Measurements from ENCODE around the gene CHI3L2.

The CHI3L2 gene

DNA sequence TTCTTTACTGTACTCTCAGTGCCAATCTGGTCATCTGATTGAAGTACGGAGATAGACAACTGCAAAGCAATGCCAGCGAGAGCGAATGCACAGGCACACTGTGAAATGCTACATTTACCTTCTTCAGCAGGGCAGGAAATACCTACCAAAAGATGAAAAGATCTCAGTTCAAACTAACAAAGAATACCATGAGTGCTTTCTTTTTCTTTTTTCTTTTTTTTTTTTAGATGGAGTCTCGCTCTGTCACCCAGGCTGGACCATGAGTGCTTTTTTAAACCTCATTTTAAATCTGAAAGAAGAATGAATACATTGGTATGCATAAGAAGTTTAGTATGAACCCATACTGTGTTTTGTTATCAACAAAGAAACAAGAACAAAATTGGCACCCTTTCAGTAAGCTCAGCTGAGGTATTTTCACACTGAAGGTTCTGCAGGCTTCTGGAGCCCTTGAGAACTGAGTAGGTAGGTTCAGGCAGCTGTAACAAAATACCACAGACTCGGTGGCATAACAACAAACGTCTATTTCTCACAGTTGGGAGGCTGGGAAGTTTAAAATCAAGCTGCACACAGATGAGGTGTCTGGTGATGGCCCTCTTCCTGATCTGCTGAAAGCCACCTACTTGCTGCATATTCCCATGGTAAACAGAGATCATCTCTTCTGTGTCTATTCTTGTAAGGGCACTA, 1.7 kb upstream of the CHI3L2 start:
- Histone ChIP-seq H3K4me1 (peaks cover 27% of the 10 kb centered on the region), H3K27ac (no peak overlapping the region), H3K27me3 (no peaks in the 10 kb centered on the region), H3K4me2 (no peak overlapping the region), H3K36me3 (no peaks in the 10 kb centered on the region), H4K20me1 (no peaks in the 10 kb centered on the region), H3K9me3 (no peaks in the 10 kb centered on the region), H3K4me3 (no peak overlapping the region), H3K9ac (no peak overlapping the region)
- no peak for TF ChIP-seq Cebpa-rat (IDR thresholded peaks at IDR 0.05)

DNA sequence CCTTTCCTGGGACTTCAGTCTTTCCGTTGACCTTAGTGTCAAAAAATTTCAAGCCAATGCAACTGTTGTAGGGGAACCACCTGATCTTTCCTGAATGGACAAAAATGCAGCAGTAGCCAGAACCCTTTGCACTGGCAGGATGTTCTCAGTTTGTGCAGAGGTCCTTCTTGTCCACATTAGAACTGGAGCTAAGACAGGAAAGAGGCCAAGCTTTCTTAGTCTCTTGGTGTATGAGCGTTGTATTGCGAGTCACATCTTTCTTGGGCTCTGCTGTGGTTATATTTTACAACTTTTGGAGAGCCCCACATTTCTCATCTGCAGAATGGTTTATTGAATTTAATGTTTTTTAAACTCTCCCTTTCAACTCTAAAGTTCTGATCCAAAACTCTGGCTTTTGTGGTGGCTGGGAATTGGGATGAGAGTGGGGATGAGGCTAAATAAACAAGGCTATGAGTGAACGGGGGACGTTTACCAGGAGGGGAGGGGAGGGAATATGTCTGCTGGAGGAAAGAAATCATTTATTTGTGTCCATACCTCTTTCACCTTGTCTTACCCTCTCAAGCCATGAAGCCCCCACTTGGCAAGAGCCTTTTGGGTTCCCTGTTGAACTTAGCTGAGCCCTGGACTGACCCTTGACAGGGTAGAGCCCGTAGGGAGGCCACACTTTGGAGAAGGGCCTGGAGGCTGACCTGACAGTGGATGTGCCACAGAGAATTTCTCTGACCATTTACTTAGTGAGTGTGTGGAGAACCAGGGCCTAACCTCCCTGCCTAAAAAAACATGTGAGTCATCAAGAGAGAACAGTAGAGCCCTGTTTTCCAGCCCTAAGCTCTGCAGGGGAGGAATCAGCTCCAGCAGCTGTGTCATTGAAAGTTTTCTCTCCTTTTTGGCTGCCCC, 586 bp downstream of the CHI3L2 start:
- Histone ChIP-seq H3K9ac (no peak overlapping the region), H3K4me2 (no peak overlapping the region), H3K27ac (no peak overlapping the region), H3K27me3 (no peaks in the 10 kb centered on the region), H3K9me3 (no peaks in the 10 kb centered on the region), H3K36me3 (no peaks in the 10 kb centered on the region), H4K20me1 (no peaks in the 10 kb centered on the region), H3K4me1 (peaks cover 5% of the 10 kb centered on the region), H3K4me3 (no peak overlapping the region)
- no peak for TF ChIP-seq Cebpa-rat (IDR thresholded peaks at IDR 0.05)

DNA sequence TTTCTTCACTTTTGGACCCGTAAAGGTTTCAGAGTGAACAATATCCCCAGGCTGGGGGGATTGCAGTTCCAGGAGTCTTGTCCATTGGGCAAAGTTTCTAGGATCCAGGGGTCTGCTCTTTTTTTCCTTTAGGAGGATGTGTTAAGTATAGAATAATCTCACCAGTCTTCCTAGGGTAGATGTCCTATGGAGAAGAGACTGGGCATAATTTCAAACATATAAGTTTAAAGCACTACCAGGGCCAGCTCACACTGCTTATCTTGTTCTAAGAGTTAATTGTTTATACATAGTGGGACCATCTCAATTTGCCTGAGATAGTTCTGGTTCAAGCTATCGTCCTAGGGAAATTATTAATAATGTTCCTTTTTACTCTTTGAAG, 1.2 kb downstream of the CHI3L2 start:
- Histone ChIP-seq H3K27ac (no peak overlapping the region), H3K36me3 (no peaks in the 10 kb centered on the region)
- TF ChIP-seq Cebpa-rat (IDR thresholded peaks at IDR 0.05), result no peak

DNA sequence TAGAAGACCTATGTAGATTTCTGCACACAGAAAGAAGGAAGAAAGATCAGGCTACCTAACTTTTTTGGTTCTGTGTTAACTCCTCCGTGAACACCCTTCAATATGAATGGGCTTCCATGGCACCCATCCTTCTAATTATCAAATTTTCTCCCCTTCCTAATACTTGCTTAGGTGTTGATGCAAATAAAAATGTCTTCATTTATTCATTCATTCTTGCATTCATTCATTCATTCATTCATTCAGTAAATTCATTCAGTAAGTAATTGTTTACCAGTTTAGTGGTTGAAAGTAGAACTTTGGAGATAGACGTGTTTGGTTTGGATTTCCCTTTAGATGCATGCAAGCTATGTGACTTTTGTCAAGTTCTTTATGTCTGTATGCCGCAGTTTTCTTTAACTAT, 4.6 kb downstream of the CHI3L2 start:
- no peaks in the 10 kb centered on the region for H3K4me1 ChIP-seq
- no peak overlapping the region for H3K9ac ChIP-seq
- no peak overlapping the region for H3K4me3 ChIP-seq
- H3K36me3 ChIP-seq, result no peaks in the 10 kb centered on the region
- no peak overlapping the region for H3K27ac ChIP-seq
- H4K20me1 ChIP-seq, result no peaks in the 10 kb centered on the region
- H3K4me2 ChIP-seq, result no peak overlapping the region
- H3K27me3 ChIP-seq, result no peaks in the 10 kb centered on the region
- no peak for TF ChIP-seq Cebpa-rat (IDR thresholded peaks at IDR 0.05)
- no peaks in the 10 kb centered on the region for H3K9me3 ChIP-seq

More for the DNA sequence above, 1.2 kb downstream of the CHI3L2 start:
- Histone ChIP-seq H3K9ac (no peak overlapping the region), H3K4me1 (no peaks in the 10 kb centered on the region), H3K4me2 (no peak overlapping the region), H3K4me3 (no peak overlapping the region), H3K27me3 (no peaks in the 10 kb centered on the region), H3K9me3 (no peaks in the 10 kb centered on the region), H4K20me1 (no peaks in the 10 kb centered on the region)

DNA sequence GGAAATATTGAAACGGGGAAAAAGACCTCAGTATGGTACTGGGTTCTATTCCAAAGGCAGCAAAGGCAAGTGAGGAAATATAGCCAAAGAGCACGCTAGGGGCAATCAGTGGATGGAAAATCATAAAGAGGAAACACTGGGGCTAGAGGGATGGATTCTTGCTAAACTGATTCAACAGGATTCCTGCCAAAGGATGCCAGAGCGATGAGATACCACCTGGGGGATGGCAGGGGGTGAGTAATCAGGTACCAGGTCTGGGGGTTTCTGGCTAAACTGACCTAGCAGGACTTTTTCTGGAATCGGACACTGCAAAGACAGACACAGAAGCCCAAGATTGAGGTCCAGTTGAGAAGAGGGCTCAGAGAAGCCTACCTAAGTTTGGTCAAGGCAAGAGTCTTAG, 6.7 kb downstream of the CHI3L2 start:
- no peaks in the 10 kb centered on the region for H3K4me1 ChIP-seq
- H3K27me3 ChIP-seq, result no peaks in the 10 kb centered on the region
- no peaks in the 10 kb centered on the region for H3K36me3 ChIP-seq
- TF ChIP-seq Cebpa-rat (IDR thresholded peaks at IDR 0.05), result no peak
- H3K9ac ChIP-seq, result no peak overlapping the region
- H3K4me3 ChIP-seq, result no peak overlapping the region
- no peaks in the 10 kb centered on the region for H4K20me1 ChIP-seq
- no peak overlapping the region for H3K27ac ChIP-seq
- H3K9me3 ChIP-seq, result no peaks in the 10 kb centered on the region
- no peak overlapping the region for H3K4me2 ChIP-seq

DNA sequence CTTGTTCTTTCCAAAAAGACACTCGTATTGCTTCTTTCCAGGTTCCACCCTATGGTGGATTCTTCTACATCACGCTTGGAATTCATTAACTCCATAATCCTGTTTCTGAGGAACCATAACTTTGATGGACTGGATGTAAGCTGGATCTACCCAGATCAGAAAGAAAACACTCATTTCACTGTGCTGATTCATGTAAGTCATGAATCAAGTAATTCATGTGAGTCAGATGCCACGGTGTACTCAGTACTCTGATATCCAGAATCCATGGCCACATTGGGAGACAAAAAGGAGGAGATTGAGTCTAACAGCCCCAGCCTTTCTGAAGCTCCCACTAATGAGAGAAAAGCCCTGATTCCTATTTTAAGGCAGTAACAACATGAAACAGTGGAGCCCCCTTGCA, 7.4 kb downstream of the CHI3L2 start:
- H4K20me1 ChIP-seq, result no peaks in the 10 kb centered on the region
- H3K27me3 ChIP-seq, result no peaks in the 10 kb centered on the region
- no peak overlapping the region for H3K4me2 ChIP-seq
- no peak for TF ChIP-seq Cebpa-rat (IDR thresholded peaks at IDR 0.05)
- H3K36me3 ChIP-seq, result no peaks in the 10 kb centered on the region
- no peak overlapping the region for H3K9ac ChIP-seq
- no peaks in the 10 kb centered on the region for H3K9me3 ChIP-seq
- no peak overlapping the region for H3K4me3 ChIP-seq
- no peak overlapping the region for H3K27ac ChIP-seq
- H3K4me1 ChIP-seq, result no peaks in the 10 kb centered on the region

DNA sequence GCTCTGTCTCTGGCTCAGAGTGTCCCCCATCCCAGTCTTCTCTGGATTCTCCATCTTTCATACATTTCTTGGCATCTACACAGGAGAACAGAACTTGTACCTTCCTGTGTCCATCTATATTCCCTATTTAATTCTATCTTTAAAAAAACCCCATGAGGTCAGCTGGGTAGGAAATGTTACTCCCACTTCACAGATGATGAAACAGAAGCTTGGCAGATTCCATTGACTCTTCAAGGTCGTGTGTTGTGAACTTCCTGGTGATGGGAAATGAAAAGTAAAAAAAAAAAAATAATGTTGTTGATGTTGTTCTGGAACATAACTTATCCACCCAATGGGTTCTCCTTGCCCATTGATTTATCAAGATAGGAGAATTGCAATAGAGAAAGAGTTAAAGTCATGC, 8.9 kb downstream of the CHI3L2 start:
- no peak overlapping the region for H3K4me2 ChIP-seq
- H4K20me1 ChIP-seq, result no peaks in the 10 kb centered on the region
- H3K9ac ChIP-seq, result no peak overlapping the region
- no peak overlapping the region for H3K4me3 ChIP-seq
- no peaks in the 10 kb centered on the region for H3K4me1 ChIP-seq
- H3K27me3 ChIP-seq, result no peaks in the 10 kb centered on the region
- no peak overlapping the region for H3K27ac ChIP-seq
- H3K9me3 ChIP-seq, result no peaks in the 10 kb centered on the region
- H3K36me3 ChIP-seq, result no peaks in the 10 kb centered on the region
- TF ChIP-seq Cebpa-rat (IDR thresholded peaks at IDR 0.05), result no peak

DNA sequence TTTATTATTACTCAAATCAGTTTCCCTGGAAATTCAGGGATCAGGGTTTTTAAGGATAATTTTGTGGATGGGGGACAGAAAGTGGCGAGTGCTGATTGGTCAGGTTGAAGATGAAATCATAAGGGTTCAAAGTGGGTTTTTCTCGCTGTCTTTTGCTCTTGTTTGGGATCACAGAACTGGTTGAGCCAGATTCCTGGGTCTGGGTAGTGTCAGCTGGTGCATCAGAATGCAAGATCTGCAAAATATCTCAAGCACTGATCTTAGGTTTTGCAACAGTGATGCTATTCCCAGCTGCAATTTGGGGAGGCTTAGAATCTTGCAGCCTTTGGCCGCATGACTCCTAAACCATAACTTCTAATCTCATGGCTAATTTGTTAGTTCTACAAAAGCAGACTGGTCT, 9.3 kb downstream of the CHI3L2 start:
- H3K27me3 ChIP-seq, result no peaks in the 10 kb centered on the region
- no peaks in the 10 kb centered on the region for H3K36me3 ChIP-seq
- H3K4me1 ChIP-seq, result no peaks in the 10 kb centered on the region
- H3K4me3 ChIP-seq, result no peak overlapping the region
- H3K27ac ChIP-seq, result no peak overlapping the region
- H4K20me1 ChIP-seq, result no peaks in the 10 kb centered on the region
- TF ChIP-seq Cebpa-rat (IDR thresholded peaks at IDR 0.05), result no peak
- H3K9ac ChIP-seq, result no peak overlapping the region
- H3K9me3 ChIP-seq, result no peaks in the 10 kb centered on the region
- no peak overlapping the region for H3K4me2 ChIP-seq

DNA sequence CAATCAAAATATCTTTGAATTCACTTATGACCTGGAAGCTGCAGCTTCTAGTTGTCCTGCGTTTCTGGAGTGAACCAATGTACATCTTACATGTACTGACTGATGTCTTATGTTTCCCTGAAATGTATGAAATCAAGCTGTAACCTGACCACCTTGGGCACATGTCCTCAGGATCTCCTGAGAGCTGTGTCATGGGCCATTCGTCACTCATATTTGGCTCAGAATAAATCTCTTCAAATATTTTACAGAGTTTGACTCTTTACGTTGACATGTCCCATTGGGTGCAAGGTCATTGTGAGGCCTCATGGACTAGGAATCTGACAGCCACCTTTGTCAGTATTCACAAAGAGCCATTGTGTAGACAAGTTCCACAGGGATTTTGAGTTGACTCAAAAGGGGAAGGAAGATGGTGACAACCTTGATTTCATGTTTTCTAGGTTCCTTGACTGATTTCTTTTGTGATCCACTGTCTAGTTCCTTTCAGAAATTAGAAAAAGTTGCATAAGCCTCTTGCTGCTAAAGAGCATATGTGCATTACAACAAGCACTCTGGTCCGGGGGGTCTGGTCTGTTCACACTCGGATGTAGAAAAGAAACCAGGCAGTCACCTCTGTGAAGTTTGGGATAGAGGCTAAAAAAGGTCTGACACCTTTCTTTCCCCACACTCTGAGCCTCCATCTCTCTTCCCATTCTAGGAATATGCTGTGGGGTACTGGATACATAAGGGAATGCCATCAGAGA, 10.7 kb downstream of the CHI3L2 start:
- no peak overlapping the region for H3K4me3 ChIP-seq
- H4K20me1 ChIP-seq, result no peaks in the 10 kb centered on the region
- no peaks in the 10 kb centered on the region for H3K36me3 ChIP-seq
- H3K9me3 ChIP-seq, result no peaks in the 10 kb centered on the region
- H3K4me2 ChIP-seq, result no peak overlapping the region
- no peaks in the 10 kb centered on the region for H3K4me1 ChIP-seq
- H3K27me3 ChIP-seq, result no peaks in the 10 kb centered on the region
- TF ChIP-seq Cebpa-rat (IDR thresholded peaks at IDR 0.05), result no peak
- H3K27ac ChIP-seq, result no peak overlapping the region
- H3K9ac ChIP-seq, result no peak overlapping the region

DNA sequence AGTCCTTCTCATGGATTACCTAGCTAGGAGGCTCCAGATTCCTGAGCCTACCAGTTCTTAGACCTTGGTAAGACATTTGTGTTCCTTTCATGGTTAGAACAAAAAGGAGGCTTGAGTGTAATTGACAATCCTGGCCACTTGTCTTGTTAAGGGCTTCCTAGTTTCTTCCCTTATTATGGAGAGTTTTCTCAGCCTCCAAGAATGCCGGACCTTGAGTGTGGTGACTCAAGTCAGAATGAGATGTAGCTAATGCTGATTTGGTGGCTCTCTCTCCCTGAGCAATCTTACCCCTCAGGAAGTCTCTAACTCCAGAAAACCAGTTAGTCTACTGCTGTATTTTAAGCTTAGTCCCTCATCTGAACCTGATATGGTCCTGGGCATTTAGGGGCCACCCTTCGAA, 14.3 kb downstream of the CHI3L2 start:
- no peaks in the 10 kb centered on the region for H3K4me1 ChIP-seq
- TF ChIP-seq Cebpa-rat (IDR thresholded peaks at IDR 0.05), result no peak
- no peaks in the 10 kb centered on the region for H3K27me3 ChIP-seq
- no peaks in the 10 kb centered on the region for H3K9me3 ChIP-seq
- H3K4me3 ChIP-seq, result no peak overlapping the region
- H3K9ac ChIP-seq, result no peak overlapping the region
- no peak overlapping the region for H3K4me2 ChIP-seq
- no peaks in the 10 kb centered on the region for H3K36me3 ChIP-seq
- H4K20me1 ChIP-seq, result no peaks in the 10 kb centered on the region
- no peak overlapping the region for H3K27ac ChIP-seq
